ENCODE results near the gene GTPBP4.

DNA sequence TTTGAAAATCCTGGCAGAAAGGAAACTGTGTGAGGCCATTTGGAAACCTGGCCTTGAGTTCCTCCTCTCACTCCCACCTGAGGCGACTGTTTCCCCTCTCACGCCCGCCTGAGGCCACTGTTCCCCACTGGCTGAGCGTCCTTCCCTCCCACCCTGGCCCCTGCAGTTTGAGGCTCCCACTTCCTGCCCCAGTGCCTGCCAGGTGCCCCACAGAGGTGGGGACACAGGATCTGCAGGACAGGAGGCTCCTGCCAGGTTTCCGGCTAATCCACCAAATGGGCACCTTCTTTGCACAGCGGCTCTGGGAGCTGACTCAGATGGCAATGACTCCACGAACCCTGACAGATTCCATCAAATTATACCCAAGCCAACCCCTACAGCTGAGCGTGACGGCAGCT is 32.4 kb upstream of the GTPBP4 start:
- TF ChIP-seq, protein P1, sequence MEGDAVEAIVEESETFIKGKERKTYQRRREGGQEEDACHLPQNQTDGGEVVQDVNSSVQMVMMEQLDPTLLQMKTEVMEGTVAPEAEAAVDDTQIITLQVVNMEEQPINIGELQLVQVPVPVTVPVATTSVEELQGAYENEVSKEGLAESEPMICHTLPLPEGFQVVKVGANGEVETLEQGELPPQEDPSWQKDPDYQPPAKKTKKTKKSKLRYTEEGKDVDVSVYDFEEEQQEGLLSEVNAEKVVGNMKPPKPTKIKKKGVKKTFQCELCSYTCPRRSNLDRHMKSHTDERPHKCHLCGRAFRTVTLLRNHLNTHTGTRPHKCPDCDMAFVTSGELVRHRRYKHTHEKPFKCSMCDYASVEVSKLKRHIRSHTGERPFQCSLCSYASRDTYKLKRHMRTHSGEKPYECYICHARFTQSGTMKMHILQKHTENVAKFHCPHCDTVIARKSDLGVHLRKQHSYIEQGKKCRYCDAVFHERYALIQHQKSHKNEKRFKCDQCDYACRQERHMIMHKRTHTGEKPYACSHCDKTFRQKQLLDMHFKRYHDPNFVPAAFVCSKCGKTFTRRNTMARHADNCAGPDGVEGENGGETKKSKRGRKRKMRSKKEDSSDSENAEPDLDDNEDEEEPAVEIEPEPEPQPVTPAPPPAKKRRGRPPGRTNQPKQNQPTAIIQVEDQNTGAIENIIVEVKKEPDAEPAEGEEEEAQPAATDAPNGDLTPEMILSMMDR (IDR thresholded peaks at IDR 0.05), result no peak
- no peak for TF ChIP-seq POLR2A (IDR thresholded peaks at IDR 0.05)
- no peak for TF ChIP-seq POLR2AphosphoS5 (IDR thresholded peaks at IDR 0.05)

Measured in prostate gland (tissue), 2 donors.